Prostate gland (tissue), 2 donors: ENCODE data around the gene FARP2.

Source experiments
- CTCF ChIP-seq, 4 experiments: fragments of 200-600 bp in 2 of 4; fragments of 450-650 bp in 2 of 4; sonication (generic) in 2 of 4; IDR thresholded peaks; 1 replicate in 3 of 4; 2 replicates in 1 of 4; pipeline ENCODE4 v1.5.1; 2016 to 2019; ENCODE audit warnings: antibody characterized with exemption in 4 of 4, mild to moderate bottlenecking in 2 of 4, moderate library complexity in 2 of 4
- POLR2AphosphoS5 ChIP-seq: sonication (generic); formaldehyde crosslinking; IDR thresholded peaks from one replicate; pipeline ENCODE4 v1.6.1; 2017; ENCODE audit warnings: antibody characterized with exemption

GRCh38 chr2:241378816-241379215 is 22.7 kb downstream of the FARP2 start:
- no peak for TF ChIP-seq CTCF (IDR thresholded peaks at IDR 0.05)
- TF ChIP-seq POLR2AphosphoS5, result no peak
